ENCODE results near the gene SMOC1. TPM values are rescaled to one million over a fixed set of nuclear protein-coding genes. Genes with fewer than 3 reads are reported as not detected.
"Not testable (repeated sequence)": the region's sequence is repeated elsewhere in the genome, so short reads cannot be mapped to it uniquely, and the experiment has no call there.

SMOC1 gene
- total RNA-seq, 1 donor from 2014 or later: 23.3 TPM

GRCh38 chr14:69896972-69897371, 17.8 kb downstream of the SMOC1 start:
- no peak for DNase-seq (ENCODE audit: low spot score)

- DNase-seq (ENCODE audit: low spot score): no peak
These were observed 21.4 kb downstream of the SMOC1 start for GRCh38 chr14:69900603-69901002.

- no peak for DNase-seq (ENCODE audit: low spot score)
These were observed 22.1 kb downstream of the SMOC1 start for GRCh38 chr14:69901113-69901951.

GRCh38 chr14:69903046-69903445, 23.8 kb downstream of the SMOC1 start:
- not testable (repeated sequence) for DNase-seq (ENCODE audit: low spot score)

GRCh38 chr14:69904246-69904645, 25.0 kb downstream of the SMOC1 start:
- DNase-seq (ENCODE audit: low spot score): no peak

- no peak for DNase-seq (ENCODE audit: low spot score)
These were observed 27.0 kb downstream of the SMOC1 start for GRCh38 chr14:69906201-69906600.

GRCh38 chr14:69909826-69910550, 30.8 kb downstream of the SMOC1 start:
- no peak for DNase-seq (ENCODE audit: low spot score)

- DNase-seq (ENCODE audit: low spot score): no peak
These were observed 31.7 kb downstream of the SMOC1 start for GRCh38 chr14:69910871-69911270.

GRCh38 chr14:69913686-69914085, 34.5 kb downstream of the SMOC1 start:
- no peak for DNase-seq (ENCODE audit: low spot score)

- DNase-seq (ENCODE audit: low spot score): no peak
These were observed 37.2 kb downstream of the SMOC1 start for GRCh38 chr14:69916396-69916795.

GRCh38 chr14:69917287-69917686, 38.1 kb downstream of the SMOC1 start:
- DNase-seq (ENCODE audit: low spot score): no peak

GRCh38 chr14:69919815-69920214, 40.6 kb downstream of the SMOC1 start:
- DNase-seq (ENCODE audit: low spot score): no peak

GRCh38 chr14:69921052-69921451, 41.8 kb downstream of the SMOC1 start:
- DNase-seq (ENCODE audit: low spot score): no peak

- DNase-seq (ENCODE audit: low spot score): peak; percentile 51
These were observed 43.0 kb downstream of the SMOC1 start for GRCh38 chr14:69922198-69922597.

GRCh38 chr14:69924201-69924600, 45.0 kb downstream of the SMOC1 start:
- DNase-seq (ENCODE audit: low spot score): no peak

- peak; percentile 54 for DNase-seq (ENCODE audit: low spot score)
These were observed 48.9 kb downstream of the SMOC1 start for GRCh38 chr14:69928111-69928523.

- DNase-seq (ENCODE audit: low spot score): no peak
These were observed 51.7 kb downstream of the SMOC1 start for GRCh38 chr14:69930780-69931379.

- no peak for DNase-seq (ENCODE audit: low spot score)
These were observed 52.7 kb downstream of the SMOC1 start for GRCh38 chr14:69931960-69932359.

- DNase-seq (ENCODE audit: low spot score): no peak
These were observed 53.2 kb downstream of the SMOC1 start for GRCh38 chr14:69932391-69932790.

- DNase-seq (ENCODE audit: low spot score): no peak
These were observed 54.5 kb downstream of the SMOC1 start for GRCh38 chr14:69933623-69934275.

- DNase-seq (ENCODE audit: low spot score): no peak
These were observed 58.3 kb downstream of the SMOC1 start for GRCh38 chr14:69937367-69938081.
